GM20431 (cell line): ENCODE measurements around the gene EVA1B.

Source experiments
- in situ Hi-C: fragments of 300-500 bp; cut with MseI, MboI; formaldehyde crosslinking; loops from one replicate; pipeline ENCODE4 v1.15.0; 2020; ENCODE audit warnings: low sequenced_read_pairs; ENCODE audit not compliant: unreplicated experiment

Gene EVA1B

DNA sequence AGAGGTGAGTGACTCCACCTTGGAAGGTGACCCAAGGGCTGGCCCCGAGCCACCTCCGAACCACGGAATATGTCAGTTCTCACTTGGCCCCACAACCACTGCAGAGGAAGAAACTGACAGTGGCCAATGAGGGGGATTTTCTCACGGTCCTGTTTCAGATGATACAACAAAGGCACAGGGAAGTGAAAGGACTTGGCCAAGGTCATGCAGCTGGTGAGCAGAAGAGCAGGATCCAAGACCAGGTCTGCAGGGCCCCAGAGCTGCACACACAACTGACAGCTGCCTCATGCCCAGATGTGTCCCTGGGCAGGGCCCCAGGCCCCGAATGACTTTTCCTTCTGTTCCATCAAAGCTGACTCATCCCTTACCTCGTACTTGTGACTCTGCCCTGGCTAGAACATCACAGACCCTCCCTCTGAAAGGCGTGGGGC is 25.8 kb upstream of the EVA1B start:
- in situ Hi-C loops = loop anchor here (10.0 kb wide), 1 partner anchor 76 kb away; no protein-coding TSS in a partner anchor

GRCh38 chr1:36346741-36347370 is 23.4 kb upstream of the EVA1B start:
- in situ Hi-C loops = loop anchor here (10.0 kb wide), 1 partner anchor 78 kb away; no protein-coding TSS in a partner anchor

- in situ Hi-C loops = loop anchor here (10.0 kb wide), 1 partner anchor 79 kb away; no protein-coding TSS in a partner anchor
Observed at GRCh38 chr1:36345353-36345752, 21.9 kb upstream of the EVA1B start.

GRCh38 chr1:36344395-36344680 is 20.9 kb upstream of the EVA1B start:
- in situ Hi-C loops = loop anchor here (10.0 kb wide), 1 partner anchor 80 kb away; no protein-coding TSS in a partner anchor

- in situ Hi-C loops = loop anchor here (10.0 kb wide), 1 partner anchor 81 kb away; no protein-coding TSS in a partner anchor
Observed at GRCh38 chr1:36343651-36344394, 20.4 kb upstream of the EVA1B start.

DNA sequence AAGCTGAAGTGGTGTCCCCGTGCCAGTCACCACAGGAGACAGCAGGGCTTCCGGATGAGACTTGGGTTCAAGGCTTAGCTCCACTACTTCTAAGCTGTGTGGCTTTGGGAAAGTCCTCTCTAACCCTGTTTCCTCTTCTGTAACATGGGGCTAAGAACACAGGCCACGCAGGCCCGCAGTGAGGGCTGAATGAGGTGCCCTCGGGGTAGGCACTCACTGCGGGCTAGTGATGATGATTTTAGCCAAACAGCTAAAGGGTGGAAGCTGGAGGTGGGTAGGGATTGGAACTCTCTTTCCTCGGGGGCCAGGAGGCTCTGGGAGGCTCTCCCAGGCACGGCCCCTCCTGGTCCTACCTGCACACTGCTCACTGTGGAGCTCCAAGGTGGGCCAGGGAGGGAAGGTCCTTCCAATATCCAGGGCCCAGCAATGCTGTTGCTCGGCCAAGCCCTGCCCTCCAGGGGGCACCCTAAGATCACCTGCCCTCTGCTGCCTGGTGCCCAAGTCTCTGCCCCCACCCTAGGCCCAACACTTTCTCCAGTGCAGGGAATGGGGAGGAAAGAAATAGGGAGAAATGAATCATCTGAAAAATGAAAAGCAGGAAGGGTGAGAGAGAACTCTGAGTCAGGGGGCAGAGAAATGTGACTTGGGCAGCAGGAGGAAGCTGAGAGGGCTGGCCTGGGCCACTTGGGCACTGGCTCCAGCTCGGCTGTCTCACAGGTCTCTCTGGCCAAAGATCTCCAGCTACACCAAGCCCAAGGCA is 19.2 kb upstream of the EVA1B start:
- in situ Hi-C loops = loop anchor here (10.0 kb wide), 1 partner anchor 82 kb away; no protein-coding TSS in a partner anchor

- in situ Hi-C loops = loop anchor here (10.0 kb wide), 1 partner anchor 83 kb away; no protein-coding TSS in a partner anchor
Observed at GRCh38 chr1:36341626-36342320, 18.3 kb upstream of the EVA1B start.

DNA sequence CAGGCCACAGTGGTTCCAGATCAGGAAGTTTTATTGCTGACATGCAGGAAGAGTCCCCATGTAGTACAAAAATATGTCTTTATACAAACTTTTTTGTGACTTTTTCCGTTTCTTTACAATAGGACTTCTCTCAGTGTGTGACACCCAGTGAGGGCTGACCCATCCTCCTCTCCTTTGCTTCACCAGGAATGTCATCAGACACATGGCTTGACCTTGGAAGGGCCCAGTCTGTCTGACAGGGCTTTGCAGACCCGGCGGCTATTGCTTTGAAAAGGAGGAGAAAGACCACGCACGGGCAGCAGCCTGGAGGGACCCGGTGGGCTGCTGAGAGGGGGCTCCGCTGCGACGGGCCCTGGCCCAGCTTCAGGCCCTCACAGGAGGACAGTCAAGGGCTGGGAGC is 16.2 kb upstream of the EVA1B start:
- in situ Hi-C loops = loop anchor here (10.0 kb wide), 1 partner anchor 85 kb away; no protein-coding TSS in a partner anchor

GRCh38 chr1:36339215-36339614 is 15.8 kb upstream of the EVA1B start:
- in situ Hi-C loops = no loop called here

DNA sequence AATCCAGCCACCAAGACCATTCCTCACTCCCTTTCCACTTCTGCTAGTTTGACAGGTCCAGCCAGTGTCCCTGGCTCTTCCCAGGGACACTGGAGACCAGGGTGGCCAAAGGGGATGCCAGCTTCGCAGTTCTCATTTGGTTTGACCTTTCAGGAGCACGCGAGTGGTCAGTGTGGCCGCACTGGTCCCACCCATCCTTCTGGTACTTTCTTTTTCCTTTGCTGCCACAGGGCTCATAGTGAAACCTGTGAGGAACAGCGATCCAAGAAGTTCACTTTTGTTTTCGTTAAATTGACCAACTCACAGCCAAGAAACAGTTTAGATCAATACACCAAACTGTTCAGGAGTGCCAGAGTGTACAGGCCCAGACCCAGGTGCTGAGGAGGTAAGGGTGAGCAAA is 14.4 kb upstream of the EVA1B start:
- in situ Hi-C loops = no loop called here

GRCh38 chr1:36330940-36331339 is 7.5 kb upstream of the EVA1B start:
- in situ Hi-C loops = no loop called here

- in situ Hi-C loops = no loop called here
Observed at GRCh38 chr1:36329817-36330216, 6.4 kb upstream of the EVA1B start.

- in situ Hi-C loops = no loop called here
Observed at GRCh38 chr1:36328713-36329112, 5.3 kb upstream of the EVA1B start.

DNA sequence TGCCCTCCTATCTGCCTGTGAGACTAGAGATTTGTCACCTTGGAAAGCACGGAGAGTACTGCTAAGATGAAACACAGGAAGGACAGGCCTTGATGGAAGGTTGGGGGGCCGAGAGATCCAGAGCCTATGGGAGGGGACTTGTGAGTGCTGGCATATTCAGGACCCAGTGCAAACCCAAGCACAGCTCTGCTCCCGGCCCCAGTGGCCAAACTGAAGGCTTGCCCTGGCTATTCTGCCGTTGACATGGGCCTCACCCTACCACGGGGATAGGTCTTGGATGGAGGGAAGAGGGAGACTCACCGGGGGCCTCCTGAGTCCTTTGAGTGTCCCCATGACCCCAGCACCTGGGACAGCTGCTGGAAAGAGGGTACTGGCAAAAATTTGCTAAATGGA is 4.6 kb upstream of the EVA1B start:
- in situ Hi-C loops = no loop called here

DNA sequence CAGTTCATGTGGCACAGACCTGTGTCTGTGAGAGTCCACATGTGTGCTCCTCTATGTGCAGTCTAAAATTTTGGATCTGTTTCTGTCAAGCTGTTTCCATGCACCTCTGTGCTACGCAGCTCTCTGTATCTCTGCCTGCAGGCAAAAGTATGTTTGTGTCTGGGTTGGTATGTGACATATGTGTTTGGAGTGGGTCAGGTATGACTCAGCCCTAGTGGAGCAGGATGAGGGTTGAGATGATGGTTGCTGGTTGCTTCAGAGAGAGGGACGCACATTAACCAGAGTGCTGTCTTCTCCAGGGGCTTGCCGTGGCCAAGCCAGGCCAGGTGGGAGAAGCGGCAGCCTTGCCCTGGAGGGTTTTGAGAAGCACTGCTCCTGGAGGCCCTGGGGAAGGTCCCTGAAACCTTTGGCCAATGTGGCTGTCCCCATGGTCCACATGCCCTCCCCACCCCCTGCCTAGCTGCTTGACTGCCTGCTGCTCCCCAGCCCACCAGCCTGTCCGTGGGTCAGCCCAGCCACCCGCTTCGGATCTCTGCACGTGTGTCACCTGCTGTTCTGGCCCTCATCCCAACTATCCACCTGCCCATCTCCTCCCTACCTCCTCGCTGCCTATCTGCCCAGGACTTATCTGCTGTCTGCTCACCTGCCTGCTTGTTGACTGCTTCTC is 4.1 kb upstream of the EVA1B start:
- in situ Hi-C loops = no loop called here

DNA sequence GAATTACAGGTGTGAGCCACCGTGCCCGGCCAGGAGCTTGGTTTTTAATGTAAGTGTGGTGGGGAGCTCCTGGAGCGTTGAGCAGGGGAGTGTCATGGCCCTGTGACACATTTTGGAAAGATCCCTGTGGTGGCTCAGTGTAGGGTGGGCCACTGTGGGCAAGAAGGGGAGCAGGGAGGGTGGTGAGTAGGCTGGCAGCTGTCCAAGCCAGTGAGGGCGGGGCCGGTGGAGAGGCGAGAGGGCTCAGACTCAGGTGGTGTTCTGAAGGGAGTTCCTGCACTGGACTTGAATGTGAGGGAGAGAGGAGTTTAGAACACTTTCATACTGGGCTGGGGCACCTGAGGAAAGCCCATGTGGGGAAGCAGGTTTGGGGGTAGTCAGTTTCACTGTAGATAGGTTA is 3.1 kb upstream of the EVA1B start:
- in situ Hi-C loops = no loop called here

DNA sequence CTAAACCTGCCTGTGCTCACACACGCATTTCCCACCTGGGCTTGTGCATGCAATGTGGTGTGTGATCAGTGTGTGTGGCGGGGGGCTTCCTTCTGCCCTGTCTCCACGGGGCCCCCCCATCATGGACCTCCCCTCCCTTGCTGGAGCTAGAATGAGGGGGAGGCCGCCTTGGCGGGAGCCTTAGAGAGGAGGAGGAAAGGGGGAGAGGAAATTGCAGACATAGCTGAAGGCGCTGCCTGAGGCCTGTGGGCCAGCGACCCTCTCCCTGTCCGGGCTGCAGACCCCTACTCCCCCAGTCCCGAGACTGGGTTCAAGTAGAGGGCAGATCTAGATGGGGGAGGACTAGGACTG is 883 bp upstream of the EVA1B start:
- in situ Hi-C loops = no loop called here

DNA sequence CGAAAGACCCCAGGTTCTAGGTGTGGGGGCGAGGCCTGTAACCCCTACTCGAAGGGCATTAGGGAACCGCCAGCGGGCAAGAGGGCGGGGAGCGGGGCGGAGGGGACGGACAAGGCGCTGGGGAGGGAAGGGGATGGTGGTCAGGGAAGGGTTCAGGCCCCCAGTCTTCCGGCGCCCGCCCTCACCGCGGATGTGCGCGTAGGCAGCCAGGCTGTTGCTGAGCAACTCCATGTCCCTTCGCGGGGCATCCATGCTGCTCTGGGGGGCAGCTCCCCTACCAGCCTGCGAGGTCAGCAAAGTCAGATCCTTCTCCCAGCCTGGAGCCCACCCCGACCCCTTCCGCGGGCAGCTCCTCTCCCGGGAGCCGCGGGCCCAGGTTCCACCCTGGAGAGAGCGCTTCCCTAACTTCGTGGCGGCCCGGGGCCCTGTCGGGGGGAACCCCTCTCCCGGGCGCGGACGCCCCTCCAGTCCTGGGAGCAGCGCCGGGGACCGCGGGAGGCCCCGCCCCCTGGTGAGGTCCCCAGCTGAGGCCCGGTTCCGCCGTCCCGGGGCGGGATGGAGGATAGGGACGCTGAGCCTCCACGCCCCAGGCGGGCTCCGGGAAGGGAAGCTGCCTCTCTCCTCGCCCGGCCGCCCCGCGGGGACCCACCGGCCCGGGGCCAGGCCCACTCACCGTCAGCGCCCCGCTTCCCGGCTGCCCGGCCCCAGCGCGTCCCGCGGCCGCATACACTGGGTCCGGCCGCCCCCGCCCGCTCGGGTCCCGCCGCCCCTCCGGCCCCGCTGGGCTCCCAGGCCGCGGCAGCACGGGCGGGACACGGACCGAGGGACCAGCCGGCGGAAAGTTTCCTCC is 434 bp downstream of the EVA1B start:
- in situ Hi-C loops = no loop called here
